IMR-90 (cell line): ENCODE measurements around the gene TBC1D10A. TPM values are rescaled to one million over a fixed set of nuclear protein-coding genes. Genes with fewer than 3 reads are reported as not detected.
A peak's percentile ranks its signal among the peaks of the same experiment; 100 is the strongest.

ENCODE experiments used
- ATAC-seq: fragments of 200-7000 bp; cut with Tn5 transposase; 2 replicates; pipeline ENCODE4 v1.9.1; 2020; ENCODE audit warnings: low read depth, mild to moderate bottlenecking, moderate library complexity
- Bru-seq: library from RNA; stranded (reverse); fragments of 400-500 nt; gene quantifications from one replicate; lab custom pipeline; 2021; lab: Mats Ljungman, UMichigan
- BruChase-seq, 2 experiments: library from RNA; stranded (reverse); fragments of 400-500 nt; gene quantifications; one replicate each; lab custom pipeline; 2021; lab: Mats Ljungman, UMichigan
- BruUV-seq: library from RNA; stranded (reverse); fragments of 400-500 nt; replicated peaks from 2 replicates; lab custom pipeline; 2021; lab: Mats Ljungman, UMichigan
- CTCF ChIA-PET: fragments of 300-600 bp; formaldehyde crosslinking; extraction: SDS; loops from one replicate; lab custom pipeline; 2021; ENCODE audit warnings: antibody characterized with exemption; lab: Yijun Ruan, JAX
- POLR2A ChIA-PET: fragments of 300-600 bp; sonication (Branson Sonifier 250); formaldehyde crosslinking; loops from one replicate; lab custom pipeline; 2022; ENCODE audit warnings: antibody characterized with exemption; ENCODE audit not compliant: unreplicated experiment; lab: Charles Lee
- DNase-seq: peaks from one replicate; pipeline ENCODE4 v3.0.0; 2013
- H2AFZ ChIP-seq: replicated peaks from 2 replicates; pipeline ENCODE3; 2013; ENCODE audit warnings: low read length, mild to moderate bottlenecking; ENCODE audit not compliant: poor library complexity
- H2AK5ac ChIP-seq: 2 replicates; pipeline ENCODE4 v1.6.1; 2013; ENCODE audit warnings: low read depth, low read length, inconsistent platforms
- H2AK9ac ChIP-seq: replicated peaks from 2 replicates; pipeline ENCODE3; 2013; ENCODE audit warnings: mild to moderate bottlenecking, low read depth, low read length, moderate library complexity; ENCODE audit not compliant: poor library complexity
- H2BK120ac ChIP-seq: 2 replicates; pipeline ENCODE4 v1.6.1; 2013; ENCODE audit warnings: low read depth, low read length, inconsistent platforms
- H2BK15ac ChIP-seq: 3 replicates; pipeline ENCODE4 v1.6.1; 2013; ENCODE audit warnings: low read depth, low read length, inconsistent platforms
- H2BK20ac ChIP-seq: 2 replicates; pipeline ENCODE4 v1.6.1; 2013; ENCODE audit warnings: low read depth, mild to moderate bottlenecking, inconsistent platforms, low read length, moderate library complexity
- H2BK5ac ChIP-seq: 2 replicates; pipeline ENCODE4 v1.6.1; 2013; ENCODE audit warnings: mild to moderate bottlenecking, low read depth, low read length, inconsistent platforms; ENCODE audit not compliant: poor library complexity, severe bottlenecking
- H3K14ac ChIP-seq: replicated peaks from 2 replicates; pipeline ENCODE4 v1.6.1; 2013; ENCODE audit warnings: low read depth, low read length, inconsistent platforms
- H3K18ac ChIP-seq: 2 replicates; pipeline ENCODE4 v1.6.1; 2013; ENCODE audit warnings: low read depth, low read length, control low read depth
- H3K23ac ChIP-seq: 2 replicates; pipeline ENCODE4 v1.6.1; 2013; ENCODE audit warnings: low read depth, low read length, inconsistent platforms
- H3K27ac ChIP-seq: 2 replicates; pipeline ENCODE4 v1.5.1; 2013; ENCODE audit warnings: mild to moderate bottlenecking, control low read depth, low read length; ENCODE audit not compliant: insufficient read depth
- H3K27me3 ChIP-seq: 2 replicates; pipeline ENCODE4 v1.6.1; 2013; ENCODE audit warnings: low read length; ENCODE audit not compliant: control insufficient read depth, insufficient read depth
- H3K36me3 ChIP-seq: 2 replicates; pipeline ENCODE4 v1.6.1; 2013; ENCODE audit warnings: low read length, mixed read lengths; ENCODE audit not compliant: control insufficient read depth, insufficient read depth
- H3K4ac ChIP-seq: 2 replicates; pipeline ENCODE4 v1.6.1; 2013; ENCODE audit warnings: low read depth, low read length, inconsistent platforms
- H3K4me1 ChIP-seq: 2 replicates; pipeline ENCODE4 v1.6.1; 2013; ENCODE audit warnings: low read length, mixed read lengths; ENCODE audit not compliant: control insufficient read depth, insufficient read depth
- H3K4me2 ChIP-seq: 2 replicates; pipeline ENCODE4 v1.6.1; 2013; ENCODE audit warnings: low read depth, mild to moderate bottlenecking, control low read depth, low read length, moderate library complexity
- H3K4me3 ChIP-seq: 2 replicates; pipeline ENCODE4 v1.5.1; 2013; ENCODE audit warnings: low read depth, mild to moderate bottlenecking, control low read depth, low read length, moderate library complexity; ENCODE audit not compliant: insufficient read depth
- H3K56ac ChIP-seq: 2 replicates; pipeline ENCODE4 v1.6.1; 2013; ENCODE audit warnings: low read length, inconsistent platforms; ENCODE audit not compliant: insufficient read depth; ENCODE audit errors: extremely low read depth
- H3K79me1 ChIP-seq, 2 experiments: 2 replicates each; pipeline ENCODE4 v1.6.1; 2013; ENCODE audit warnings: low read length in 2 of 2, inconsistent platforms in 1 of 2, low read depth in 1 of 2
- H3K9ac ChIP-seq: 2 replicates; pipeline ENCODE4 v1.6.1; 2013; ENCODE audit warnings: low read depth, low read length, control low read depth
- H3K9me1 ChIP-seq: 2 replicates; pipeline ENCODE4 v1.6.1; 2013; ENCODE audit warnings: low read length, inconsistent platforms; ENCODE audit not compliant: insufficient read depth
- H3K9me3 ChIP-seq: 2 replicates; pipeline ENCODE4 v1.6.1; 2013; ENCODE audit warnings: low read length; ENCODE audit not compliant: control insufficient read depth, insufficient read depth
- H4K20me1 ChIP-seq: 2 replicates; pipeline ENCODE4 v1.6.1; 2013; ENCODE audit warnings: low read length, inconsistent platforms; ENCODE audit not compliant: insufficient read depth
- H4K5ac ChIP-seq: 2 replicates; pipeline ENCODE4 v1.6.1; 2013; ENCODE audit warnings: mild to moderate bottlenecking, low read depth, low read length, control low read depth
- H4K8ac ChIP-seq, 2 experiments: 2 replicates each; pipeline ENCODE4 v1.6.1; 2013; ENCODE audit warnings: low read depth in 2 of 2, low read length in 2 of 2, control low read depth in 1 of 2, inconsistent platforms in 1 of 2
- H4K91ac ChIP-seq: 2 replicates; pipeline ENCODE4 v1.6.1; 2013; ENCODE audit warnings: low read depth, low read length, inconsistent platforms; ENCODE audit not compliant: insufficient read depth
- CHD1 ChIP-seq: IDR thresholded peaks from 2 replicates; pipeline ENCODE4 v1.6.1; 2012; ENCODE audit warnings: low read depth, low read length, improper control_type of control experiment
- CTCF ChIP-seq: conservative IDR thresholded peaks from 2 replicates; pipeline ENCODE4 v1.5.1; 2012; ENCODE audit warnings: mild to moderate bottlenecking, low read depth, low read length, improper control_type of control experiment
- FOS ChIP-seq: fragments of 150-350 bp; IDR thresholded peaks from 2 replicates; pipeline ENCODE4 v1.6.1; 2016; ENCODE audit warnings: low read depth, low read length
- MAZ ChIP-seq: IDR thresholded peaks from 2 replicates; pipeline ENCODE4 v1.6.1; 2012; ENCODE audit warnings: low read depth, mild to moderate bottlenecking, low read length, improper control_type of control experiment, moderate library complexity, borderline replicate concordance
- MXI1 ChIP-seq: IDR thresholded peaks from 2 replicates; pipeline ENCODE4 v1.6.1; 2012; ENCODE audit warnings: low read depth, mild to moderate bottlenecking, low read length, moderate library complexity, borderline replicate concordance
- RCOR1 ChIP-seq: IDR thresholded peaks from 2 replicates; pipeline ENCODE4 v1.6.1; 2012; ENCODE audit warnings: mild to moderate bottlenecking, low read length, improper control_type of control experiment; ENCODE audit not compliant: insufficient replicate concordance
- RFX5 ChIP-seq: IDR thresholded peaks from 2 replicates; pipeline ENCODE4 v1.8.0; 2012; ENCODE audit warnings: low read depth, mild to moderate bottlenecking, low read length, moderate library complexity
- WGBS, 2 experiments: methylation state at CpG; one replicate each; pipeline versions ENCODE4 v1.1.5 to v1.1.7; 2013; ENCODE audit warnings: missing lambda C conversion rate in 2 of 2; ENCODE audit not compliant: insufficient read length in 1 of 2; ENCODE audit errors: extremely low coverage in 2 of 2; 5-methylcytosine and 5-hydroxymethylcytosine counted together
- dilution Hi-C: fragments of 300-500 bp; cut with HindIII; formaldehyde crosslinking; loops from one replicate; pipeline ENCODE4 v1.14.3; 2018; ENCODE audit warnings: low sequenced_read_pairs; ENCODE audit not compliant: unreplicated experiment
- in situ Hi-C: fragments of 300-500 bp; cut with MboI; formaldehyde crosslinking; loops from 3 replicates; pipeline ENCODE4 v1.14.3; 2019; ENCODE audit warnings: low sequenced_read_pairs, inconsistent platforms, mixed read lengths
- intact Hi-C: fragments of 100-400 bp; cut with micrococcal nuclease; formaldehyde crosslinking; loops from 2 replicates; pipeline ENCODE4 v1.10.0; 2022
- long read RNA-seq: library from polyadenylated mRNA; unstranded; transcript quantifications from one replicate; pipeline ENCODE4 v2.0.0, GENCODE V29; 2021; ENCODE audit not compliant: unreplicated experiment
- polyA plus RNA-seq, 3 experiments: library from polyadenylated mRNA; depleted of rRNA; stranded (reverse); fragments of >200 nt; gene quantifications; 2 replicates each; pipeline ENCODE4 v1.2.3, GENCODE V29; 2012; ENCODE audit warnings: low replicate concordance in 1 of 3
- total RNA-seq: library from RNA; depleted of rRNA; stranded (reverse); fragments of >200 nt; gene quantifications from 2 replicates; pipeline ENCODE4 v1.2.3, GENCODE V29; 2012; rRNA removed
- TF ChIP-seq, protein P1 (sequence below): fragments of 150-350 bp; IDR thresholded peaks from 2 replicates; pipeline ENCODE4 v1.6.1; 2017; ENCODE audit warnings: mild to moderate bottlenecking, antibody characterized with exemption, low read length, low read depth

The TBC1D10A gene, protein sequence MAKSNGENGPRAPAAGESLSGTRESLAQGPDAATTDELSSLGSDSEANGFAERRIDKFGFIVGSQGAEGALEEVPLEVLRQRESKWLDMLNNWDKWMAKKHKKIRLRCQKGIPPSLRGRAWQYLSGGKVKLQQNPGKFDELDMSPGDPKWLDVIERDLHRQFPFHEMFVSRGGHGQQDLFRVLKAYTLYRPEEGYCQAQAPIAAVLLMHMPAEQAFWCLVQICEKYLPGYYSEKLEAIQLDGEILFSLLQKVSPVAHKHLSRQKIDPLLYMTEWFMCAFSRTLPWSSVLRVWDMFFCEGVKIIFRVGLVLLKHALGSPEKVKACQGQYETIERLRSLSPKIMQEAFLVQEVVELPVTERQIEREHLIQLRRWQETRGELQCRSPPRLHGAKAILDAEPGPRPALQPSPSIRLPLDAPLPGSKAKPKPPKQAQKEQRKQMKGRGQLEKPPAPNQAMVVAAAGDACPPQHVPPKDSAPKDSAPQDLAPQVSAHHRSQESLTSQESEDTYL
- total RNA-seq = 16.3 and 18.9 TPM in 2 replicates
- polyA plus RNA-seq (2012; rRNA removed) = 33.1 and 34.4 TPM in 2 replicates
- polyA plus RNA-seq (2012; cell fraction: cytosol; rRNA removed) = 22.6 and 33.5 TPM in 2 replicates
- 55.4 and 88.5 TPM in 2 replicates for polyA plus RNA-seq (2012; cell fraction: nucleus; rRNA removed; ENCODE audit: low replicate concordance)
- Bru-seq, nascent RNA = percentile 89 among the genes with signal in this experiment
- percentile 81 among the genes with signal in this experiment for BruChase-seq, experiment 1, labeled RNA remaining after a 6-hour chase
- BruChase-seq, experiment 2, labeled RNA remaining after a 2-hour chase = percentile 74 among the genes with signal in this experiment
- long read RNA-seq, transcript TBC1D10A-201 (9 exons, 2,077 nt) = major isoform, 25 of 26 reads
- long read RNA-seq, partial matches to known transcripts = 0 of 26 reads
- long read RNA-seq, other reads (novel, unspliced or antisense) = 1 of 26 reads

DNA sequence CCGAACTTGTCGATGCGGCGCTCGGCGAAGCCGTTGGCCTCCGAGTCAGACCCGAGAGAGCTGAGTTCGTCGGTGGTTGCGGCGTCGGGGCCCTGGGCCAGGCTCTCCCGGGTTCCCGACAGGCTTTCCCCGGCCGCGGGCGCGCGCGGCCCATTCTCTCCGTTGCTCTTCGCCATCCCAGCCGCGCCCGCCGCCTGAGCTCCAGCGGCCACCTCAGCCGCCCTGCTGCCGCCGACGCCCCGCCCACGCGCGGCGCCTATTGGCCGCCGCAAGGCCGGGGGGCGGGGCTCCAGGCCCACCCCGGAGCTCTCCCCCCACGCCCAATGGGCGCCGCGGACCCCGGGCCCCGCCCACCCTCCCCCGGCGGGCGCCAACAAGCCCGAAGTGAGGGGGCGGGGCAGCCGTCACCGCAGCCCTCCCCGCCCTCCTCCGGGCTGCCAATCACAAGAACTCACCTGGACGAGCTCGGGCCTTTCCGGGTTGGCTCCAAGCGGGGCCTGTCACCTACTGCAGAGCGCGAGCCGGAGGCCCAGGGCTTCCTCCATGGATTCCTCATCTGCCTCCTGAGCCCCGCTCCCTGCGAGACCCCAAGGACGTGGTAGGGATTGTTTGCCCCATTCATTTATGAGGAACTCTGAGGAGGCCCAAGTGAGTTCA lies at the start of gene TBC1D10A:
TSS of gene TBC1D10A (minus strand) at position 236 of the 657 bp plus-strand sequence. CDS start at position 176, 60 bp downstream.
- Histone ChIP-seq H3K9me1 (peaks cover 27% of the 10 kb centered on the region), H3K23ac (peak within 1 kb of the TSS; percentile 77; the same call in 1 of the 2 replicates), H2BK15ac (no peak within 1 kb of the TSS; the same call in 2 of the 3 replicates), H3K9me3 (no peaks in the 10 kb centered on the region), H3K27ac (peak within 1 kb of the TSS; percentile 91), H3K4me1 (peaks cover 26% of the 10 kb centered on the region), H3K36me3 (peaks cover 5% of the 10 kb centered on the region), H3K18ac (peak within 1 kb of the TSS; percentile 63), H3K27me3 (no peaks in the 10 kb centered on the region), H3K4ac (peak within 1 kb of the TSS; percentile 81), H3K4me3 (peak within 1 kb of the TSS; percentile 97), H3K14ac (peak within 1 kb of the TSS; percentile 69), H2AFZ (peak within 1 kb of the TSS; percentile 91), H2AK5ac (peak within 1 kb of the TSS; percentile 90), H2AK9ac (peak within 1 kb of the TSS; percentile 90), H3K9ac (peak within 1 kb of the TSS; percentile 90), H2BK120ac (peak within 1 kb of the TSS; percentile 18; the same call in 1 of the 2 replicates), H4K20me1 (peaks cover 33% of the 10 kb centered on the region), H3K4me2 (peak within 1 kb of the TSS; percentile 100), H2BK5ac (peak within 1 kb of the TSS; percentile 92), H2BK20ac (no peak within 1 kb of the TSS), H3K56ac (peak within 1 kb of the TSS; percentile 47; the same call in 1 of the 2 replicates), H4K8ac (peak within 1 kb of the TSS; percentile 32 to 71; a peak in 3 of 4 replicates), H4K5ac (peak within 1 kb of the TSS; percentile 67), H4K91ac (peak within 1 kb of the TSS; percentile 76), H3K79me1 (peaks cover 17 to 47% of the 10 kb centered on the region in 2 experiments)
- in situ Hi-C loops (no loop called here), intact Hi-C loops (loop anchor here (2.0 kb wide), 1 partner anchor 38 kb away; the partner anchor contains the start of gene CASTOR1), dilution Hi-C loops (no loop called here)
- WGBS, 2 experiments = 1% methylated on average over 23 of the region's 69 CpGs; no CpG with 5 or more reads in 1 of the 2 experiments
- ChIA-PET POLR2A (interaction anchor here (0.9 kb wide), 4 partner anchors 10 to 49 kb away, joined by 3 to 7 read pairs (median 4); no protein-coding TSS in a partner anchor), CTCF (no interaction called here)
- DNase-seq = peak; percentile 86
- peak; percentile 92 for ATAC-seq
- BruUV-seq = no TSS peak
- TF ChIP-seq, protein P1, sequence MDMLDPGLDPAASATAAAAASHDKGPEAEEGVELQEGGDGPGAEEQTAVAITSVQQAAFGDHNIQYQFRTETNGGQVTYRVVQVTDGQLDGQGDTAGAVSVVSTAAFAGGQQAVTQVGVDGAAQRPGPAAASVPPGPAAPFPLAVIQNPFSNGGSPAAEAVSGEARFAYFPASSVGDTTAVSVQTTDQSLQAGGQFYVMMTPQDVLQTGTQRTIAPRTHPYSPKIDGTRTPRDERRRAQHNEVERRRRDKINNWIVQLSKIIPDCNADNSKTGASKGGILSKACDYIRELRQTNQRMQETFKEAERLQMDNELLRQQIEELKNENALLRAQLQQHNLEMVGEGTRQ = no peak
- TF ChIP-seq RFX5 (no peak), RCOR1 (no peak), CTCF (no peak), MXI1 (no peak), FOS (no peak), MAZ (peak; percentile 67; the same call in 1 of the 2 replicates), CHD1 (no peak)
